Activated CD4-positive, alpha-beta T cell treated with anti-CD3 and anti-CD28 coated beads, Interleukin-2, amount 50 U/mL, for 24 hours (primary cell): Measurements from ENCODE around the gene MYH15.

ENCODE experiments used
- DNase-seq, 2 donors: peaks; one replicate each; pipeline ENCODE4 v3.0.0-alpha.2; 2020; ENCODE audit warnings: low read depth in 1 of 2, low spot score in 1 of 2

The MYH15 gene

GRCh38 chr3:108509871-108510270, 525 bp downstream of the MYH15 start:
- DNase-seq, result no peak

- DNase-seq, result no peak
These were observed 1.1 kb downstream of the MYH15 start for GRCh38 chr3:108509263-108509662.

GRCh38 chr3:108507902-108508301, 2.5 kb downstream of the MYH15 start:
- DNase-seq, result no peak

GRCh38 chr3:108505811-108506210, 4.6 kb downstream of the MYH15 start:
- no peak for DNase-seq

GRCh38 chr3:108503722-108504121, 6.7 kb downstream of the MYH15 start:
- no peak for DNase-seq

- no peak for DNase-seq
These were observed 8.9 kb downstream of the MYH15 start for GRCh38 chr3:108501535-108501934.

GRCh38 chr3:108500728-108501127, 9.7 kb downstream of the MYH15 start:
- no peak for DNase-seq

GRCh38 chr3:108497271-108497670, 13.1 kb downstream of the MYH15 start:
- DNase-seq, result no peak

- no peak for DNase-seq
These were observed 14.7 kb downstream of the MYH15 start for GRCh38 chr3:108495717-108496116.

- DNase-seq, result no peak
These were observed 15.4 kb downstream of the MYH15 start for GRCh38 chr3:108494906-108495531.

GRCh38 chr3:108493862-108494261, 16.5 kb downstream of the MYH15 start:
- DNase-seq, result no peak

GRCh38 chr3:108491456-108491855, 18.9 kb downstream of the MYH15 start:
- DNase-seq, result no peak

- DNase-seq, result peak in 1 of 2 donors; percentile 27
These were observed 20.6 kb downstream of the MYH15 start for GRCh38 chr3:108489776-108490175.

- DNase-seq, result no peak
These were observed 21.8 kb downstream of the MYH15 start for GRCh38 chr3:108488631-108489030.

- no peak for DNase-seq
These were observed 23.0 kb downstream of the MYH15 start for GRCh38 chr3:108487439-108487838.

- no peak for DNase-seq
These were observed 23.5 kb downstream of the MYH15 start for GRCh38 chr3:108486941-108487340.

GRCh38 chr3:108486338-108486737, 24.1 kb downstream of the MYH15 start:
- no peak for DNase-seq

- no peak for DNase-seq
These were observed 25.2 kb downstream of the MYH15 start for GRCh38 chr3:108485146-108485545.

GRCh38 chr3:108479224-108479623, 31.2 kb downstream of the MYH15 start:
- no peak for DNase-seq

- peak; percentile 7 to 48 for DNase-seq
These were observed 32.8 kb downstream of the MYH15 start for GRCh38 chr3:108477511-108478147.

GRCh38 chr3:108475220-108475782, 35.1 kb downstream of the MYH15 start:
- no peak for DNase-seq

- no peak for DNase-seq
These were observed 35.8 kb downstream of the MYH15 start for GRCh38 chr3:108474581-108474980.

GRCh38 chr3:108473711-108474110, 36.7 kb downstream of the MYH15 start:
- DNase-seq, result no peak
